Pancreas (tissue), 10 donors: ENCODE results near the gene DOCK4. TPM values are rescaled to one million over a fixed set of nuclear protein-coding genes. Genes with fewer than 3 reads are reported as not detected.

ENCODE experiments used
- ATAC-seq, 4 donors: fragments of 200-7000 bp; cut with Tn5 transposase; one replicate each; pipeline versions ENCODE4 v1.8.0 to v1.9.1; 2020; ENCODE audit warnings: mild to moderate bottlenecking in 4 of 4, moderate library complexity in 4 of 4
- DNase-seq, 6 donors: peaks; one replicate each; pipeline ENCODE4 v3.0.0-alpha.2; 2020
- FAIRE-seq: peaks from 2 replicates; lab custom pipeline; 2012; peaks lifted over from hg19 to GRCh38; lab: Jason Lieb, UNC
- H3K27ac ChIP-seq, 4 donors: fragments of 200-600 bp; sonication (generic); 1 replicate in 3 of 4; 2 replicates in 1 of 4; pipeline versions ENCODE4 v1.5.0 to v1.8.0; 2020
- H3K27me3 ChIP-seq, 4 donors: fragments of 200-600 bp; one replicate each; pipeline ENCODE4 v1.8.0; 2021
- H3K36me3 ChIP-seq, 3 donors: fragments of 200-600 bp; sonication (generic) in 1 of 3; one replicate each; pipeline versions ENCODE4 v1.5.0 to v1.8.0; 2020 to 2021
- H3K4me1 ChIP-seq, 3 donors: fragments of 200-600 bp; one replicate each; pipeline ENCODE4 v1.8.0; 2021
- H3K4me3 ChIP-seq, 4 donors: fragments of 200-600 bp; sonication (generic) in 2 of 4; one replicate each; pipeline versions ENCODE4 v1.5.0 to v1.8.0; 2020 to 2021
- H3K9me3 ChIP-seq, 4 donors: fragments of 200-600 bp; one replicate each; pipeline ENCODE4 v1.8.0; 2021
- WGBS, 2 donors: extraction: QIAGEN DNeasy Blood & Tissue Kit; methylation state at CpG; one replicate each; pipeline ENCODE4 v1.1.7; 2013; 5-methylcytosine and 5-hydroxymethylcytosine counted together
- intact Hi-C, 3 donors: fragments of 100-400 bp; cut with DNase I; formaldehyde crosslinking; loops; one replicate each; pipeline versions ENCODE4 v1.11.1 to v1.14.2; 2022
- polyA plus RNA-seq, 2 donors: library from polyadenylated mRNA; stranded (reverse); fragments of 200-250 nt; gene quantifications; one replicate each; pipeline ENCODE4 v1.2.3, GENCODE V29; 2013
- total RNA-seq, 6 donors: library from RNA; stranded (reverse); fragmentation: NEBNext Ultra II Directional in 4 of 6; extraction: Animal tissue kit (Norgen Biotek cat#: 25700) in 4 of 6; gene quantifications; one replicate each; pipeline versions ENCODE4 v1.2.1 to v1.2.4, GENCODE V29; 2021 to 2023
- TF ChIP-seq, protein P1 (sequence below), 4 donors: fragments of 200-600 bp; sonication (generic) in 3 of 4; IDR thresholded peaks; one replicate each; pipeline versions ENCODE4 v1.5.0 to v1.8.0; 2021; ENCODE audit warnings: antibody characterized with exemption in 4 of 4
- donor health status: healthy with polysubstance abuse.
- donor health status: DM: no; HTN: no; CAD: no; lungs with moderate emphysema.
- donor health status: DM: no; HTN: no; CAD: no.
- donor health status: control.
- donor health status: control.
- donor health status: Bipolar disorder and iron deficiency.
- donor health status: DM: yes; HTN: yes; CAD: no.
- donor health status: DM: no; HTN: no; CAD: no.
- donor health status: DM: no; HTN: no; CAD: no.
- donor health status: DM: yes; HTN: yes; CAD: no.

DOCK4 gene
- total and polyA plus RNA-seq, 8 donors = 5.4 to 15.5 (median 6.1) TPM

DNA sequence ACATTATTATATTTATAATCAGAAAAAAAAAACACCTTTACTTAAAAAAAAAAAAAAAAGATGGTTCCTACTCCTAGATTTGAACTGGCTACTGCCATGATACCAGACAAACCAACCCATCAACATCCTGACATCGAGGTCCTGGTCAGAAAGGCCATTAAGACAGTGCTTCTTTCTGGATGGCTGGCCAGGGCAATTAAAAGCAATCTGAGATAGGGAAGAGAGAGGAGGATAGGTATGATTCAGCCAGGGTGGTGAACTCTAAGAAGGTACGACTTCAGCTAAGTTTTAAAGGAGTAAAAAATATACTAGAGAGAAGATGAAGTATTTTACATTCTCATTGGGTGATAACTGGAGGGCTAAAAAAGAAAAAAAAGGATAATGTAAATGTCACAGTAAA is 139.0 kb downstream of the DOCK4 start:
- Histone ChIP-seq H3K27me3 (no peaks in the 10 kb centered on the region), H3K27ac (peak overlapping the region in 2 of 4 donors; percentile 34 to 50), H3K36me3 (no peaks in the 10 kb centered on the region), H3K4me1 (peaks cover 0 to 16% (median 14%) of the 10 kb centered on the region in 3 donors), H3K4me3 (no peak overlapping the region), H3K9me3 (no peaks in the 10 kb centered on the region)
- FAIRE-seq (no peak), ATAC-seq (no peak), DNase-seq (no peak)
- 51 to 66% methylated on average over 2 of the region's 2 CpGs for WGBS, 2 donors
- intact Hi-C loops = no loop called here
- TF ChIP-seq, protein P1, sequence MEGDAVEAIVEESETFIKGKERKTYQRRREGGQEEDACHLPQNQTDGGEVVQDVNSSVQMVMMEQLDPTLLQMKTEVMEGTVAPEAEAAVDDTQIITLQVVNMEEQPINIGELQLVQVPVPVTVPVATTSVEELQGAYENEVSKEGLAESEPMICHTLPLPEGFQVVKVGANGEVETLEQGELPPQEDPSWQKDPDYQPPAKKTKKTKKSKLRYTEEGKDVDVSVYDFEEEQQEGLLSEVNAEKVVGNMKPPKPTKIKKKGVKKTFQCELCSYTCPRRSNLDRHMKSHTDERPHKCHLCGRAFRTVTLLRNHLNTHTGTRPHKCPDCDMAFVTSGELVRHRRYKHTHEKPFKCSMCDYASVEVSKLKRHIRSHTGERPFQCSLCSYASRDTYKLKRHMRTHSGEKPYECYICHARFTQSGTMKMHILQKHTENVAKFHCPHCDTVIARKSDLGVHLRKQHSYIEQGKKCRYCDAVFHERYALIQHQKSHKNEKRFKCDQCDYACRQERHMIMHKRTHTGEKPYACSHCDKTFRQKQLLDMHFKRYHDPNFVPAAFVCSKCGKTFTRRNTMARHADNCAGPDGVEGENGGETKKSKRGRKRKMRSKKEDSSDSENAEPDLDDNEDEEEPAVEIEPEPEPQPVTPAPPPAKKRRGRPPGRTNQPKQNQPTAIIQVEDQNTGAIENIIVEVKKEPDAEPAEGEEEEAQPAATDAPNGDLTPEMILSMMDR (IDR thresholded peaks at IDR 0.05) = no peak

DNA sequence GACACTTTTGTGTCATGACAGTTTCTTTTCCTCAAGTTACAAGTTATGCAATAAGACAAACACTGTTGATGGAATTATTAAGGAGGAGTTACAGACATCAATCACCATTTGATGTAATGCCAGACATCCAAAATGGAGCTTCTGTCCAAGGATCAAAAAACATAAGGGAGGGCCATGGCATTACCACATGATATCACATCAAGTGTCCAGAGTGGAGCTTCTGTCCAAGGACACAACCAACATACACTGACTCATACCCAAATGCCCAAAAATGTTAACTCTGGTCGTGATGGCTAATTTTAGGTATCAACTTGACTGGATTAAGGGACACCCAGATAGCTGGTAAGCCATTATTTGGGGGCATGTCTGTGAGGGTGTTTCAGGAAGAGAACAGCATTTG is 140.4 kb downstream of the DOCK4 start:
- TF ChIP-seq, protein P1 (IDR thresholded peaks at IDR 0.05) = no peak
- H3K4me1 ChIP-seq = peaks cover 0 to 6% (median 4%) of the 10 kb centered on the region in 3 donors
- WGBS, 2 donors = 88 to 94% methylated on average over 1 of the region's 1 CpG
- no peak overlapping the region for H3K4me3 ChIP-seq
- ATAC-seq (no peak), FAIRE-seq (no peak), DNase-seq (no peak)
- intact Hi-C loops = no loop called here
- H3K27ac ChIP-seq = no peak overlapping the region
- no peaks in the 10 kb centered on the region for H3K36me3 ChIP-seq
- no peaks in the 10 kb centered on the region for H3K27me3 ChIP-seq
- H3K9me3 ChIP-seq = no peaks in the 10 kb centered on the region

DNA sequence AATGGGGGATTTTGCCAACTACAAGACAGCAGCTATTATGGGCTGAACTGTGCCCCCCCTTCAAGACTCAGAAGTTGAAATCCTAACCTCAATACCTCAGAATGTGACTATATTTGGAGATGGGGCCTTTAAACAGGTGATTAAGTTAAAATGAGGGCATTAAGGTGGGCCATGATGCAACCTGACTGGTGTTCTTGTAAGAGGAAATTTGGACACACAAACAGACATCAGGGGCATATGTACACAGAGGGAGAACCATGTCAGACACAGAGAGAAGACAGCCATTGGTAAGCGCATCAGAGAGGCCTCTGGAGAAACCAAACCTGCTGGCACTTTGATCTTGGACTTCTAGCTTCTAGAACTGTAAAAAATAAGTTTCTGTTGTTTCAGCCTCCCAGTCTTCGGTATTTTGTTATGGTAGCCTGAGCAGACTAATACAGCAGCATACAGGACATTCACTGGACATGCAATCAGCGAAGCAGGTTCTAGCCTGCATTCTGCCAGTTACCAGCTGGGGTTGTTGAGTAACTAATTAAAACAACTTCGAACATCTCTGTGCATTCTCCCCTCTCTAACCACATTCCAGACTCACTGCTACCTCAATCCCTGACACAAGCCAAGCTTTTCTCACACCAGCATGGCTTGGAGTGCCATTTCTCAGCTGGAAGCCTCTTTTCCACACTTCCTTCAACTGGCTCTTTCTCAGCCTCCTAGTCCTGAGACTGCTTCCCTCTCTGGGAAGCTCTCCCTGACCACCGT is 141.4 kb downstream of the DOCK4 start:
- no peak for FAIRE-seq
- Histone ChIP-seq H3K36me3 (no peaks in the 10 kb centered on the region), H3K4me1 (peaks cover 0 to 2% (median 0%) of the 10 kb centered on the region in 3 donors), H3K27ac (no peak overlapping the region), H3K9me3 (no peaks in the 10 kb centered on the region), H3K4me3 (no peak overlapping the region), H3K27me3 (no peaks in the 10 kb centered on the region)
- ATAC-seq = no peak
- no peak for DNase-seq
- TF ChIP-seq, protein P1 (IDR thresholded peaks at IDR 0.05) = no peak
- intact Hi-C loops = no loop called here
- WGBS, 2 donors = 88 to 89% methylated on average over 5 of the region's 5 CpGs

DNA sequence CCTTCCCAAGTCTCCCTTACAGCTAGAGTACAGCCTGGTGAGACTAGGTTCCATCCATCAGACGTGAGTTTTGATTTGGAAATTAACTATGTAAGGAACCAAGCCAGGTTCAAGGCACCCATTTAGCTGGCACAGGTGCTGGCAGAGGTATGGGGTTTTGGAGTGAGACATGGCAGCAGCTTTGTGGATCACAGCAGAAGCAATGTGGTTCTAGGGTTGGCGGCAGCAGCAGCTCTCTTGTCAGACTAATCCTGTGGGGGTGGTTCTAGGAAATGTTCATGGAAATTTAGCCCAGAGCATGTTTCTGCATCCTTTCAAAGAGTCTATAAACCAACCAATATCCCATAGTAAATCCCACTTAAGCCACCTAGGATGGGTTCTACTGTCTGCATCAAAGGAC is 142.2 kb downstream of the DOCK4 start:
- 94 to 98% methylated on average over 2 of the region's 2 CpGs for WGBS, 2 donors
- intact Hi-C loops = no loop called here
- H3K9me3 ChIP-seq = no peaks in the 10 kb centered on the region
- H3K36me3 ChIP-seq = no peaks in the 10 kb centered on the region
- no peak overlapping the region for H3K4me3 ChIP-seq
- no peaks in the 10 kb centered on the region for H3K27me3 ChIP-seq
- ATAC-seq (no peak), FAIRE-seq (no peak), DNase-seq (no peak)
- no peak overlapping the region for H3K27ac ChIP-seq
- H3K4me1 ChIP-seq = peaks cover 0 to 2% (median 0%) of the 10 kb centered on the region in 3 donors
- TF ChIP-seq, protein P1 (IDR thresholded peaks at IDR 0.05) = no peak

DNA sequence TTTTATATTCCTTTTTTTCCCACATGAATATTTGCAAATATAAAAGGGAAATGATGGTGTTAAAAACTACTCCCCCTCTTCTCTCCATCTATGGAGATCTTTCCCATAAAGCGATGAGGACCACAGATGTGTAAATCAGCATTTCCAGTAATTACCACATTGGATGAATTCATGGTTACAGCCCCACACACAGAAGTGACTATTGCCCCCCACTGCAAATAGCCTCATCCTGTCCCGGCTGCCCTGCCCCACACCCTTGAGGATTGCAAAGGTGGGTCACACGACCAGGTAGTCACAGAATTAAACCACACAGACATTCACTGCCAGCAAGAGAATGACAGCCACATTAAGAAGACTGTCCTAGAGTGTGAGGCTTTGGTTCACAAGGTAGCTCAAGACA is 145.1 kb downstream of the DOCK4 start:
- Histone ChIP-seq H3K4me1 (peaks cover 0 to 9% (median 0%) of the 10 kb centered on the region in 3 donors), H3K27me3 (no peaks in the 10 kb centered on the region), H3K27ac (no peak overlapping the region), H3K4me3 (no peak overlapping the region), H3K9me3 (no peaks in the 10 kb centered on the region), H3K36me3 (no peaks in the 10 kb centered on the region)
- 88 to 91% methylated on average over 3 of the region's 3 CpGs for WGBS, 2 donors
- TF ChIP-seq, protein P1 (IDR thresholded peaks at IDR 0.05) = no peak
- DNase-seq (no peak), FAIRE-seq (no peak), ATAC-seq (no peak)
- intact Hi-C loops = no loop called here
